HL-60 (cell line): ENCODE data around the gene ZBTB7C.

Source experiments
- DNase-seq, 2 experiments: peaks; one replicate each; pipeline ENCODE4 v3.0.0-alpha.2; 2010 to 2020; ENCODE audit warnings: low read depth in 1 of 2, low spot score in 1 of 2
- H3K27ac ChIP-seq: fragments of 250-450 bp; sonication (Bioruptor Pico); replicated peaks from 2 replicates; pipeline ENCODE4 v1.5.1; 2020; ENCODE audit warnings: mild to moderate bottlenecking, moderate library complexity
- H3K27me3 ChIP-seq: fragments of 250-450 bp; sonication (Bioruptor Pico); 2 replicates; pipeline ENCODE4 v1.5.1; 2021; ENCODE audit warnings: mild to moderate bottlenecking, moderate library complexity; ENCODE audit not compliant: insufficient read depth, poor library complexity, severe bottlenecking
- H3K4me3 ChIP-seq: replicated peaks from 2 replicates; pipeline ENCODE4 v1.5.1; 2011; ENCODE audit warnings: mild to moderate bottlenecking, control low read depth, low read length; ENCODE audit not compliant: insufficient read depth
- CTCF ChIP-seq: IDR thresholded peaks from one replicate; pipeline ENCODE4 v1.5.1; 2011; ENCODE audit warnings: low read length, control low read depth, inconsistent platforms; ENCODE audit not compliant: insufficient read depth
- GABPA ChIP-seq: IDR thresholded peaks from 2 replicates; pipeline ENCODE4 v1.6.1; 2012; ENCODE audit warnings: low read depth
- POLR2AphosphoS5 ChIP-seq: IDR thresholded peaks from 2 replicates; pipeline ENCODE4 v1.6.1; 2012; ENCODE audit warnings: low read depth
- SPI1 ChIP-seq: IDR thresholded peaks from 2 replicates; pipeline ENCODE4 v1.6.1; 2012; ENCODE audit warnings: low read depth, mild to moderate bottlenecking, borderline replicate concordance
- TF ChIP-seq, protein P1 (sequence below): IDR thresholded peaks from 2 replicates; pipeline ENCODE4 v1.6.1; 2012; ENCODE audit warnings: low read depth; ENCODE audit not compliant: insufficient replicate concordance

The ZBTB7C gene

GRCh38 chr18:48079885-48080284 is 329.3 kb downstream of the ZBTB7C start:
- H3K27ac ChIP-seq: no peak overlapping the region
- DNase-seq: no peak
- no peak for TF ChIP-seq POLR2AphosphoS5
- TF ChIP-seq, protein P1, sequence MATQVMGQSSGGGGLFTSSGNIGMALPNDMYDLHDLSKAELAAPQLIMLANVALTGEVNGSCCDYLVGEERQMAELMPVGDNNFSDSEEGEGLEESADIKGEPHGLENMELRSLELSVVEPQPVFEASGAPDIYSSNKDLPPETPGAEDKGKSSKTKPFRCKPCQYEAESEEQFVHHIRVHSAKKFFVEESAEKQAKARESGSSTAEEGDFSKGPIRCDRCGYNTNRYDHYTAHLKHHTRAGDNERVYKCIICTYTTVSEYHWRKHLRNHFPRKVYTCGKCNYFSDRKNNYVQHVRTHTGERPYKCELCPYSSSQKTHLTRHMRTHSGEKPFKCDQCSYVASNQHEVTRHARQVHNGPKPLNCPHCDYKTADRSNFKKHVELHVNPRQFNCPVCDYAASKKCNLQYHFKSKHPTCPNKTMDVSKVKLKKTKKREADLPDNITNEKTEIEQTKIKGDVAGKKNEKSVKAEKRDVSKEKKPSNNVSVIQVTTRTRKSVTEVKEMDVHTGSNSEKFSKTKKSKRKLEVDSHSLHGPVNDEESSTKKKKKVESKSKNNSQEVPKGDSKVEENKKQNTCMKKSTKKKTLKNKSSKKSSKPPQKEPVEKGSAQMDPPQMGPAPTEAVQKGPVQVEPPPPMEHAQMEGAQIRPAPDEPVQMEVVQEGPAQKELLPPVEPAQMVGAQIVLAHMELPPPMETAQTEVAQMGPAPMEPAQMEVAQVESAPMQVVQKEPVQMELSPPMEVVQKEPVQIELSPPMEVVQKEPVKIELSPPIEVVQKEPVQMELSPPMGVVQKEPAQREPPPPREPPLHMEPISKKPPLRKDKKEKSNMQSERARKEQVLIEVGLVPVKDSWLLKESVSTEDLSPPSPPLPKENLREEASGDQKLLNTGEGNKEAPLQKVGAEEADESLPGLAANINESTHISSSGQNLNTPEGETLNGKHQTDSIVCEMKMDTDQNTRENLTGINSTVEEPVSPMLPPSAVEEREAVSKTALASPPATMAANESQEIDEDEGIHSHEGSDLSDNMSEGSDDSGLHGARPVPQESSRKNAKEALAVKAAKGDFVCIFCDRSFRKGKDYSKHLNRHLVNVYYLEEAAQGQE: no peak
- no peak for TF ChIP-seq SPI1
- no peak for TF ChIP-seq GABPA
- TF ChIP-seq CTCF: no peak
- peaks cover 4% of the 10 kb centered on the region for H3K27me3 ChIP-seq
- no peak overlapping the region for H3K4me3 ChIP-seq

DNA sequence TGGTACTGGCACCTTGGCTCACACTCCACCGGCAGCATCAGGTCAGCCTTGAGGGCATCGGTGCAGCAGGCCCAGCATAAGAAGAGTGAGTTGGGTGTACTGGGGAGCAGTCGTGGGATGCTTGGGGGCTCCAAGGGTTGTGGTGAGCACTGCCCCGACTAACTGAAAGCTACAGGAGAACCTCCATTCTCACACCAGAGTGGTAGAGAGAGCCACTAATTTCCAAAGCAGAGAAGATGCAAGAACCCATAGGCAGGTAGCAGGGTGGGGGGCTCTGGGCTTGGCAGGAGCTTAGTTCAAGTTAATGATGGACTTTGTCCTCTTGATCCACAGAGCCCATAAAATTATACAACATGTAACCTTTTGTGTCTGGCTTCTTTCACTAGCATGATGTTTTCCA is 330.7 kb downstream of the ZBTB7C start:
- TF ChIP-seq SPI1 (no peak), CTCF (no peak)
- no peak overlapping the region for H3K4me3 ChIP-seq
- H3K27ac ChIP-seq: no peak overlapping the region
- peaks cover 4% of the 10 kb centered on the region for H3K27me3 ChIP-seq
- no peak for DNase-seq

DNA sequence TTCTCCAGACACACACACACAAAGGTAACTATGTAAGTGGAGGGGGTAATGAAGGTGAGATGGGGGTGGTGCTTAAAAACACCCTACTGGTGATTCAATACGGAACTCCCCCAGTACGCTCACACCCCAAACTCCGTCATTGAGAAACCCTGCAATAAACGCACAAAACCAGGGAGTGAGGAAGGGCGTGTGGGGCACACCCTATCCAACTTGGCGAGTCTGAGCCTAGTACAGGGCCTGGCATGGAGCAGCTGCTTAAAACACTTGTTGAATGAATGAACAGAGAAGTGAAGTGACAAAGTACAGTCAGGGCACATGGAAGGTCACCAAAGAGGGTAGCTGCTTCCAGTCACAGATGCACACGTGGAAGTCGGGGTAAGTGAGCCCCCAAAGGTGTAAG is 331.9 kb downstream of the ZBTB7C start:
- DNase-seq: no peak
- H3K27ac ChIP-seq: no peak overlapping the region
- H3K27me3 ChIP-seq: peaks cover 4% of the 10 kb centered on the region
- no peak for TF ChIP-seq GABPA
- no peak for TF ChIP-seq CTCF
- no peak for TF ChIP-seq SPI1
- TF ChIP-seq POLR2AphosphoS5: no peak
- TF ChIP-seq, protein P1: no peak
- H3K4me3 ChIP-seq: no peak overlapping the region

- TF ChIP-seq, protein P1: no peak
- no peak for DNase-seq
- Histone ChIP-seq H3K27ac (no peak overlapping the region), H3K4me3 (no peak overlapping the region), H3K27me3 (peaks cover 7% of the 10 kb centered on the region)
Measured at GRCh38 chr18:48076461-48076860, 332.7 kb downstream of the ZBTB7C start.
